Measurements from ENCODE around the gene NCAM1.

The NCAM1 gene

GRCh38 chr11:113278925-113279324 lies 317.7 kb downstream of the NCAM1 start:
- no peaks in the 10 kb centered on the region for H3K36me3 ChIP-seq (replicated peaks; ENCODE audit: low read depth, low read length)
- H4K20me1 ChIP-seq (ENCODE audit: insufficient read depth, low read length), result no peaks in the 10 kb centered on the region
- no peak overlapping the region for H3K4me2 ChIP-seq (ENCODE audit: low read length)
- H3K79me2 ChIP-seq (ENCODE audit: low read length), result no peaks in the 10 kb centered on the region
- no peak overlapping the region for H3K27ac ChIP-seq (ENCODE audit: low read length)
- TF ChIP-seq CTCF (IDR thresholded peaks at IDR 0.05; ENCODE audit: low read depth, low read length) (no peak), EZH2phosphoT487 (IDR thresholded peaks at IDR 0.05; ENCODE audit: low read depth) (no peak)
- no peaks in the 10 kb centered on the region for H3K9me3 ChIP-seq (ENCODE audit: insufficient read depth, low read length)
- no peaks in the 10 kb centered on the region for H3K4me1 ChIP-seq (ENCODE audit: low read length)
- H3K9ac ChIP-seq (ENCODE audit: low read length), result no peak overlapping the region
- H2AFZ ChIP-seq (ENCODE audit: low read depth, low read length), result no peak overlapping the region
- no peak overlapping the region for H3K4me3 ChIP-seq (ENCODE audit: low read length)
- H3K27me3 ChIP-seq (ENCODE audit: low read depth, low read length), result peaks cover 31% of the 10 kb centered on the region

- no peaks in the 10 kb centered on the region for H3K4me1 ChIP-seq (ENCODE audit: low read length)
- H3K9me3 ChIP-seq (ENCODE audit: insufficient read depth, low read length), result no peaks in the 10 kb centered on the region
- H3K4me2 ChIP-seq (ENCODE audit: low read length), result no peak overlapping the region
- H3K79me2 ChIP-seq (ENCODE audit: low read length), result no peaks in the 10 kb centered on the region
- H3K36me3 ChIP-seq (replicated peaks; ENCODE audit: low read depth, low read length), result no peaks in the 10 kb centered on the region
- no peak overlapping the region for H3K4me3 ChIP-seq (ENCODE audit: low read length)
- no peak overlapping the region for H2AFZ ChIP-seq (ENCODE audit: low read depth, low read length)
- H3K27me3 ChIP-seq (ENCODE audit: low read depth, low read length), result peaks cover 37% of the 10 kb centered on the region
- no peaks in the 10 kb centered on the region for H4K20me1 ChIP-seq (ENCODE audit: insufficient read depth, low read length)
- no peak overlapping the region for H3K27ac ChIP-seq (ENCODE audit: low read length)
- TF ChIP-seq EZH2phosphoT487 (IDR thresholded peaks at IDR 0.05; ENCODE audit: low read depth) (no peak), CTCF (IDR thresholded peaks at IDR 0.05; ENCODE audit: low read depth, low read length) (no peak)
- H3K9ac ChIP-seq (ENCODE audit: low read length), result no peak overlapping the region
Observed at GRCh38 chr11:113279591-113279990, 318.4 kb downstream of the NCAM1 start.

- Histone ChIP-seq H3K4me1 (ENCODE audit: low read length) (no peaks in the 10 kb centered on the region), H2AFZ (ENCODE audit: low read depth, low read length) (no peak overlapping the region), H3K4me2 (ENCODE audit: low read length) (no peak overlapping the region), H4K20me1 (ENCODE audit: insufficient read depth, low read length) (no peaks in the 10 kb centered on the region), H3K27ac (ENCODE audit: low read length) (no peak overlapping the region), H3K9ac (ENCODE audit: low read length) (no peak overlapping the region), H3K27me3 (ENCODE audit: low read depth, low read length) (peaks cover 44% of the 10 kb centered on the region), H3K36me3 (replicated peaks; ENCODE audit: low read depth, low read length) (no peaks in the 10 kb centered on the region), H3K4me3 (ENCODE audit: low read length) (no peak overlapping the region), H3K79me2 (ENCODE audit: low read length) (no peaks in the 10 kb centered on the region), H3K9me3 (ENCODE audit: insufficient read depth, low read length) (no peaks in the 10 kb centered on the region)
- TF ChIP-seq EZH2phosphoT487 (IDR thresholded peaks at IDR 0.05; ENCODE audit: low read depth), result no peak
- TF ChIP-seq CTCF (IDR thresholded peaks at IDR 0.05; ENCODE audit: low read depth, low read length), result no peak
Observed at GRCh38 chr11:113281052-113281725, 320.0 kb downstream of the NCAM1 start.

- Histone ChIP-seq H3K27ac (ENCODE audit: low read length) (no peak overlapping the region), H4K20me1 (ENCODE audit: insufficient read depth, low read length) (no peaks in the 10 kb centered on the region), H3K36me3 (replicated peaks; ENCODE audit: low read depth, low read length) (no peaks in the 10 kb centered on the region), H2AFZ (ENCODE audit: low read depth, low read length) (no peak overlapping the region), H3K9me3 (ENCODE audit: insufficient read depth, low read length) (no peaks in the 10 kb centered on the region), H3K4me3 (ENCODE audit: low read length) (no peak overlapping the region), H3K4me1 (ENCODE audit: low read length) (no peaks in the 10 kb centered on the region), H3K9ac (ENCODE audit: low read length) (no peak overlapping the region), H3K79me2 (ENCODE audit: low read length) (no peaks in the 10 kb centered on the region), H3K4me2 (ENCODE audit: low read length) (no peak overlapping the region), H3K27me3 (ENCODE audit: low read depth, low read length) (peaks cover 60% of the 10 kb centered on the region)
- TF ChIP-seq EZH2phosphoT487 (IDR thresholded peaks at IDR 0.05; ENCODE audit: low read depth) (no peak), CTCF (IDR thresholded peaks at IDR 0.05; ENCODE audit: low read depth, low read length) (no peak)
Observed at GRCh38 chr11:113282898-113283437, 321.7 kb downstream of the NCAM1 start.
